Stimulated activated CD4-positive, alpha-beta T cell treated with anti-CD3 and anti-CD28 coated beads, Interleukin-15, amount 100 ng/mL, for 48 hours (primary cell): Measurements from ENCODE around the gene GNRH2.
"Not testable (repeated sequence)": the region's sequence is repeated elsewhere in the genome, so short reads cannot be mapped to it uniquely, and the experiment has no call there.

Experiments
- DNase-seq, 2 donors: peaks; one replicate each; pipeline ENCODE4 v3.0.0-alpha.2; 2020; ENCODE audit warnings: low read depth in 2 of 2

The GNRH2 gene

DNA sequence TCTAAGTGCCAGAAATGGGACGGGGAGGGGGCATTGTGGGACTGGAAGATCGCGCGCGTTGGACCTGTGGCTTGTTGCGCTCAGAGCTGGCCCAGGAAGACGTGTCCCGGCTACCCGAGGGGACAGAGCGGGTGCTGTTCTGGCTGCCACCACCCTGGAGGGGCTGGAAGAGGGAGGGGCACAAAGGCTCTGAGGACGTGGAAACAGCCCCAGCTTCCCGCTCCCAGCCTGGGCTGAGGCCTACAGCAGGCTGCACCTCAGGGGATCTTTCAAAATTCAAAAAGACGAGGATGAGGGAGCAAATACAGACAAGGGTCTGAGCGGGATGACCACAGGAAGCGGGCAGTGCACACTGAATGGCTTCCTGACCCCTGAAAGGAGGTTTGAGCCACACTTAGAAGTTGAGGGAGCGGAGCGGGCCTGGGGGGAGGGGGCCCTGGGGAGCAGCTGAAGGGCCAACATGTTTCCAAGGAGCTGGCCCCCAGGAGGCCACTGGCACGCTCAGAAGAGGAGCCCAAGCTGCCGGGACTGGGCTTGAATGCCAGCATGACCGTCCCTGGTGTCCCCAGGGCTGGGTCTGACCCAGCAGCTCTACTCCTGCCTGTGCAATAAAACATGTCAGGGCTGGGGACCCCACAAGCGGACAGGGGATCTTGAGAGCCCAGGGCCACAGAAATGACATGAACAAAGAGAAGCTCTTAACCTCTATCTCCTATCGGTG lies 29.3 kb downstream of the GNRH2 start:
- no peak for DNase-seq

DNA sequence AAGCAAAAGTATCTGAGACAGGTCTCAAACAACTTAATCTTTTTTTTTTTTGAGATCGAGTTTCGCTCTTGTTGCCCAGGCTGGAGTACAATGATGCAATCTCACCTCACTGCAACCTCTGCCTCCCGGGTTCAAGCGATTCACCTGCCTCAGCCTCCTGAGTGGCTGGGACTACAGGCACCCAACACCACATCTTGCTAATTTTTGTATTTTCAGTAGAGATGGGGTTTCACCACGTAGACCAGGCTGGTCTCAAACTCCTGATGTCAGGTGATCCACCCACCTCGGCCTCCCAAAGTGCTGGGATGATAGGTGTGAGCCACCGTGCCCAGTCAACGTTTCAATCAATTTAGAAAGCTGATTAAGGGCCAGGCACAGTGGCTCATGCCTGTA lies 29.8 kb downstream of the GNRH2 start:
- DNase-seq, result not testable (repeated sequence)

DNA sequence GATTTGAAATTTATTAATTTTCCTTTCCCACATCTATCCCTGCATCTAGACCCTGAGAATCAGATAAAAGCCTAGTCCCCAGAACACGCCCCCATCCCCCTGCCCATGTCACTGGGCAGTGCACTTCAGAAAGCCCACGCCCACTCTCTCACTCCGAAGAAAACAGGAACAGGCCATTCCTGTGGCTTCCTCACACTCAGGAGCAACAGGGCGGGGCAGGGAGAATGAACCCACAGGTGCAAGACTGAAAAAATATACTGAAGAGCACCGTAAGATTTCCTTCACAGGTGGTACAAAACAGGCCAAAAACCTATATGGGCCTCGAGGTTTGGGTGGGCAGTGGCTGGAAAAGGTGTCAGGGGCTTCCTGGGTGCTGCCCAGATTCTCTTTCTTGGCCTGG lies 31.4 kb downstream of the GNRH2 start:
- DNase-seq, result no peak

DNA sequence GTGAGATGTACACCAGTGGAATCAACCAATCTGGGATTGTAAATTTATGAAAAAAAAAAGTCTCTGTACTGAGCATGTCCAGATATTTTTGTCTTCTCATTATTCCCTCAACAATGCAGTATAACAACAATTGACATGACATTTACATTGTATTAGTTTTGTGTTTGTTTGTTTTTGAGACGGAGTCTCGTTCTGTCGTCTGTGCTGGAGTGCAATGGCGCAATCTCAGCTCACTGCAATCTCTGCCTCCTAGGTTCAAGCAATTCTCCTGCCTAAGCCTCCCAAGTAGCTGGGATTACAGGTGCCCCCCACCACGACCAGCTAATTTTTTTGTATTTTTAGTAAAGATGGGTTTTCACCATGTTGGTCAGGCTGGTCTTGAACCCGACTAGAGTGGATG lies 31.9 kb downstream of the GNRH2 start:
- DNase-seq, result not testable (repeated sequence)

DNA sequence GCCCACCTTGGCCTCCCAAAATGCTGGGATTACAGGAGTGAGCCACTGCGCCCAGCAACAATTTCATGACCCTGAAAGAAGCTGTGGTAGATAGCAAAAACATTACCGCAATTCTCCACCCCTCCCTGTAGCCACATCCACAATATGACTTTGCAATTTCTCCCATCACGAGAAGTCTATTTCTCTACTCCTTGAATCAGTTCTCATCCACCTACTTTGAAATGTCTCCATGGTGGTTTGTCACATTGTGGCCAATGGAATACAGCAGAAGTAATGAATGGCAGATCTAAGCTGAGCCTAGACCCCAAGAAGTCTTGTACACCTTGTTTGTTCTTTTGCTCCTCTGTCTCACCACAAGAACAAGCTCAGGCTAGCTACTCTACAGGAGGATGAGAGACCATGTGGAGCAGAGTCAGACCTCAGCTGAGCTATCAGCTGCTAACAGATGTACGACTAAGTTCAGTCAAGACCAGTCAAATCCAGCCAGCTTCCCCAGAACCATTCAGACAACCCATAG lies 34.3 kb downstream of the GNRH2 start:
- no peak for DNase-seq

DNA sequence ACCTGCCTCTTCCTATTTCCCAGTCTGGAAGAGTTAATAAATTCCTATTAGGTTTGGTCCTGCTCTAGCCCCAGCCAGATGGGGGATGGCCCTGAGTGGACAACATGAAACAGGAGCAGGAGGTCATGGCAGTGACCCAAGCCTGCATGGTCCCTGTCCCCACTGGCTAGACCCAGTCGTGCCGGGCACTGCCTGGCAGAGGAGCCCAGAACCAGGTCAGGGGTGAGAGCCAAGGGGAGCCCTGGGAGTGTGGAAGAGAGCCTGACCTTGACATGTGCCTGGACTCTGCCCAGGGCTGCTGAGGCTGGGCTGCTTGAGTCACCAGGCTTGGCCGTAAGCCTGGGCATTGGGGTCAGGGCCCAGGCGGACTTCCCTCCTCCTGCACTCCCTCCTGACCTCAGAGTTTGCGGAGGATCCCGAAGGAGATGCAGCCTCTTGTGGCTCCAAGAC lies 37.5 kb downstream of the GNRH2 start:
- DNase-seq, result no peak

DNA sequence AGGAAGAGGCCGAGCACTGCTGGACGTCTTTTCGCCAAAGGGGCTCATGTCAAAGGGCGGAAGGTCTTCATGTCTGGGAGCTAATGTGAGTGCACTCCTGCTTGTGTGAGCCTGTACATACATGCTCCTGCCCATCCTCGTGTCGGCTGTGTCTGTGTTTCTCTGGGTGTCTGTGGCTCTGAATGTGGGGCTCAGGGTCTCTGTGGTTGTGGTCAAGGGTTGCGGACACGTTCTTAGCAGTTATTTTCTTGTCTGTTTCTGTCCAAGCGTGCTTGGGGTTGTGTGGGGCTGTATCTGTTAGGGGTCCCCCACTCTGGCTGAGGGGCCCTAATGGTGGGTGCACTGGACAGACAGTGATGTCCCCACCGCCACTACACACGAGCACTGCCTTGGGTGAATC lies 38.2 kb downstream of the GNRH2 start:
- DNase-seq, result no peak

DNA sequence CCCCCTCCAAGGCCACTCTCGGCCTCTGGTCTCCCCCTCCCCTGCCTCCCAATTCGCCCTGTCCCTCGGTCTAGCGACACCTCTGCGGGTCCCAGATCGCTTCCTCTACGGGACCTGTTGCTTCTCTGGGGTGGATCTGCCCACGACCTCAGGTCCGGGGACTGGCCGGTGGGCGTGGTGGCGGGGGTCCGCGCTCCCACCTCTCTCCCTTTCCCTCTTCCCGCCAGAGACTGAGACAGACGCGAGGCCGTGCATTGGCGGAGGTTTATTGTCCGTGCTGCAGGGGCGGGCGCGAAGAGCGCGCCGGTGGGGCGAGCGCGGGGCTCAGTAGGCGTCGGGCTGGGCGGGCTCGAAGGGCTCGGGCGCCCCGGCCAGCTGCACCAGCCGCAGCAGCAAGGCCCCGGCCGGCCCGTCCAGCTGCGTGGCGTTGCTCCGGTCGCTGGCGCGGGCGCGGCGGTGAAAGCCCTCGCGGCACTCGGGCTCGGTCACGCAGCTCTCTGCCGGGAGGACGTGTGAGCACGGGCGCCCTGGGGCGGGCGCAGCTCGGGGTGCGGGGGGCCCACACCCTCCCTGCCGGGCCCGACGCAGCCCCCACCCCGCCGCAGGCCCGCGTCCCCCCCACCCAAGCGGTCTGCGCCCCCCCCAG lies 39.0 kb downstream of the GNRH2 start:
- no peak for DNase-seq

DNA sequence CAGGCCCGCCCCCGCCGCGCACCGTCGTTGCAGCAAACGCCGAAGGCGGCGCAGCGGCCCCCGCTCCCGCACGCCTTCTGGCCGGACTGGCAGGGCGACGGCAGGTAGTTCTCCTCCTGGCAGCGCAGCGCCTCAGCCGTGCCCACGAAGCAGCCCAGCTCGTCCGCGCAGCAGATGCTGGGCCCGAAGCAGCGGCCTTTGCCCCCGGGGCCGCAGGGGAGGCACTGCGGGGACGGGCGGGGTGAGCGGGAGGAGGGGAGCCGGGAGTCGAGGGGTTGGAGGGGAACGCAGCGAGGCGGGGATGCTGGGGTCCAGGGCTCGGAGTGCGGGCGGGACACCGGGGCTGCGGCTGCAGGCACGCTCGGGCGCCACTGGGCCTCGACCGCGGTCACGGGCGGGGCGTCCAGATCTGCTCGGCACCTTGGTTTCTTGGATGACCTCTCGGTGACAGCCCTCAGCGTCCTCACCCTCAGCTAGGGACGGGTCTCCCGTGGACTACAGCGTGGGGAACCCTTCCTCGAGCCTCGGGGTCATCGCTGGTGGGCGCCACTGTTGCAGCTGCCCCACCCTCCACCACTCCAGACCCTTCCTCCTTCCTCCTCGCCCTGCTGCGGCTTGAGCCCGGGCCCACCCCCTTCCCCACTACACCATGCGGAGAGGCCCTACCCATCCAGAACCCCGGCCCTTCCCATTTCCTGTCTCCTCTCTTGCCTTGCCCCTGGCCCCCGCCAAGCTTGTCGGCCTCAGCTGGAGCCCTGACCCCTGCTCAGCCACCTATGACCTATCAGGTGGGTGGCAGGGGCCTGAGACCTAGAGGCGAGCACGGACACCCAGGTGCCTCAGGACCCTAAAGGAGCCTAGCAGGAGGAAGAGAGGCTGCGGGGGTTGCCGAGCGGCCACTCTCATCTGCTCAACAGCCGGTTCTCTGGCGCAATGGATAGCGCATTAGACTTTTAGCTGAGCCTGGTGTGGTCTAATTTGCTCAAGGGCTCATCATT lies 39.8 kb downstream of the GNRH2 start:
- no peak for DNase-seq

DNA sequence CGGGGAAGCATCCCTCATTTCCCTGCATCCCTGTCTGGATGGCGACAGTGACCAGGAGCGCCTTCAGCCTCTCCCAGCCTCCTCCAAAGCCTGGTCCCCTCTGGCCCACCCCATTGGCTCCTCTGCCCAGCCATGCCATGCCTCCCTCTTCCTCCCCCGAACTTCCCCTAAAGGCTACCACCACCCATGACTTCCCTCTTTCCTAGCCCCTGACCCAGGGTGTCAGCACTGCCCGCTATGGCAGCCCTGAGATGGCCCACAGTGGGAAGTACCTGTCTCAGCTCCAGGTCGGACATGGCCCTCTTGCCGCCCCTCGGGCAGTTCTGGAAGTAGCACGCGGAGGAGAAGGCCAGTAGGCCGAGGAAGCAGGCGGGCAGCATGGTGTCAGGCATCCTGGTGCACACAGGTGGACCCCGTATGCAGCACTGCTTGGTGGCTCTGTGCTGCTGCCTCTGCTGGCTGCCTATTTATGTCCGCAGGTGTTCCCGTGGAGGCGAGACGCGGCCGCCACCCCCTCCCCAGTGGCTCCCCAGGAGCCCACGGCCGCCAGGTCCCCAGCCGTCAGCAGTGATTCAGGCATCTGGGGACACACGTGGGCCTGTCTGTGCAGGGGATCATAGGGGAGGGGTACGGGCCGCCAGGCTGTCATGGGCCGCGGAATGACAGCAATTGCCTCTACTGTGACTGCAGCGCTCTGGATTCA lies 41.0 kb downstream of the GNRH2 start, which contains the start of gene AVP:
AVP (minus strand) TSS at position 442 of the 703 bp plus-strand sequence; CDS start at position 392, 50 bp downstream.
- DNase-seq, result no peak

DNA sequence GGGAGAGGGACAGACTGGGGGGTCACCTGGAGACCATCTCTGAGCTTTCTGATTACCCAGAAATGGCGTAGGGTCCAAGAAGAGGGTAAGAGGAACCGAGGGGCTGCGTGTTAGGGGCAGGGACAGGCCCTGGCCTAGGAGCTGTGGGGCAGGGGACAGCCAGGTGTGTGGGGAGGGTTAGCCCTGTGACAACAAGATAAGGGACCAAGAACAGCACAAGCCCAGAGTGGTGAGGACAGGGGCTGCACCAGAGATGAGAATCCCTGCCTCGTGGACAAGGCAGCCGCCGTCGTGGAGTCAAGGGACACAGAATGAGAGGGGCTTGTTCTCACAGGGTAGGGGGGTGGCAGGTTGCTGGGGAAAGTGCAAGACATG lies 41.6 kb downstream of the GNRH2 start:
- DNase-seq, result no peak

DNA sequence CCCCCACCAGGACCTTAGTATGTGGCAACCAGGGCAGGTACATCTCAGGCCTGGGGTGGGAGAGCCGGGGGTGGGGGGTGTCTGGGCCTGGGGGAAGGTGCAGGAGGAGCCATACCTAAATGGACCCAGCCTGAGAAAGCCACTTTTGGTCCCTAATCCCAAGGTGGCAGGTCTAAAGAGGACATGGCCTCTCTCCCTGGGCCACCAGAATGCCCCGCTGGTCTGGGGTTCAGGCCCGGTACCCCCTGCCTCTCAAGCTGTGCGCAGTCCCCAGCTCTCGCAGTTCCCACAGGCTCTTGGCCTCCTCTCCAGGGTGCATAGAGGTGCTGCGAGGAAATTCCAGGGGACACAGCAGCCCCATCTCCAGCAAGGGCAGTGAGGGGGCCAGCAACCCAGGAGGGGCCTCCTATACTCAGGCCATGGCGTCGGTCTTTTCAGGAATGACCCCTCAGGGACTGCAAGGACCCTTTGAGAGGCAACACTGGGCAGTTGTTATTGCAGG lies 42.2 kb downstream of the GNRH2 start:
- DNase-seq, result no peak

DNA sequence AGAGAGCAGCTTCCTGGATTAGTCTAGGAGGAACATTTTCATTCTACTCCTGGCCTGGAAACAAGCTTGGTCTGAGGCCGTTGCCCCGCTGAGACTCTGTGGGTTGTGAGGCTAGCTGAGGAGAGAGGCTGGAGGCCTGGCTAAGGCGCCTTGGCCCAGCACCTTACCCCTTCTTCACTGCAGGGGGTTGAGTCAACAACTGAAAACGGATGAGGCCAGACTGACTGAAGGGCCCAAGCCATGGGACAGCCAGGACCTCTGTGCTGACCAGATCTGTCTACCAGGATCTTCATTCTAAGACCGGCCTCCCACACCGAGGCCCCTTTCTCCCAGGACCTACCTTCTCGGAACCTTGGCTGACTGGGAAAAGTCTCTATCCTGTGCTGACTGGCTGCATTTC lies 44.6 kb downstream of the GNRH2 start:
- no peak for DNase-seq

DNA sequence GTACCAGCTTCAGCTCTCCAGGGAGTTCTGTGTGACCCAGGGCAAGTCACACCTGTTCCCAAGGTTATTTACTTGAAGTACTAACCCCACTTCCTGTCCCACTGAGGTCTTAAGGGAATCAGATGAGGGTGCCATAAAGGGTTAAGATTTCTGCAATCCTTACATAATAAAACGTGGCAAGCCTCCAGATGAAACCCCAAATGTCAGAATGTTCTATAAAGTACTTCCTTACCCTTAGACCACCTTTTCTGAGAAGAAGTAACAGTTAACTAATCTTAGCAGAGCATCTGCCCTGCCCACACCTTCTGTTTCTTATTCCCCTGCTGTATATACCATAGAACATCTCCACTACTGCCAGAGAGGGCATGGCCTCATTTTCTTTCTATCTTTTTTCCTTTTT lies 47.1 kb downstream of the GNRH2 start:
- DNase-seq, result no peak

DNA sequence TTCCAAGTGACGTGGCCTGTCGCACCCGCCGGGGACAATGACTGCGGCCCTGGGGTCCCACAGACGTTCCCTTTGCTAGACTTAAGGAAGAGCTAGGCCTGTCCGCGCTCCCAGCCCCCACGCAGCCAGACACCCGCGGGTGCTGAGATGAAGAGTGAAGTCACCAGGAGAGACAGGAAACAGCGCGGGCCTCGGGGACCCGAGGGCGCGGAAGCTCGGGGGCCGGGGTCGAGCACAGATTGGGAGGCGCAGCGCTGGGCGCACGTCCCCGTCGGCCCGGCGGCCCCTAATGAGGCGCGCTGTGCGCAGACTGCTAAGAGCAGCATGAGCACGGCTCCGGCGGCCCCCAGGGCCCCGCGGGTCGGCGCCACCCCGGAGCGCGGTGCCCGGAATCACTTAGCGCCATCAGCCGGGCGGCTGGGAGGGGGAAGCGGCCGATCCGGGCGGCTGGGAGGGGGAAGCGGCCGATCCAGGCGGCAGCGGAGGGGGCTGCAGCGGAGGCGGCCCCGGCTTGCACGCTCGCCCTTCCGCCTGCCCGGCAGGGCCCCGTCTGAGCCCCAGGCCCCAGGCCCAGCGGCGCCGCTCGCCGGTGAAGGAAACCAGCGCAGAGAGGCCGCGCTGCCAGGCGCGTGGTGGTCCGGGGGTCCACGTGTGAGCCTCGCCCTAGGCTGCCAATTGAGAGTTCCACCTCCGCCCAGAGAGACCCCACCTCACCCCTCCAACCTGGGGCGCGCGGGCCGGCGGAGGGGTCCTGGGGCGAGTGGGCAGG lies 49.4 kb downstream of the GNRH2 start:
- no peak for DNase-seq

DNA sequence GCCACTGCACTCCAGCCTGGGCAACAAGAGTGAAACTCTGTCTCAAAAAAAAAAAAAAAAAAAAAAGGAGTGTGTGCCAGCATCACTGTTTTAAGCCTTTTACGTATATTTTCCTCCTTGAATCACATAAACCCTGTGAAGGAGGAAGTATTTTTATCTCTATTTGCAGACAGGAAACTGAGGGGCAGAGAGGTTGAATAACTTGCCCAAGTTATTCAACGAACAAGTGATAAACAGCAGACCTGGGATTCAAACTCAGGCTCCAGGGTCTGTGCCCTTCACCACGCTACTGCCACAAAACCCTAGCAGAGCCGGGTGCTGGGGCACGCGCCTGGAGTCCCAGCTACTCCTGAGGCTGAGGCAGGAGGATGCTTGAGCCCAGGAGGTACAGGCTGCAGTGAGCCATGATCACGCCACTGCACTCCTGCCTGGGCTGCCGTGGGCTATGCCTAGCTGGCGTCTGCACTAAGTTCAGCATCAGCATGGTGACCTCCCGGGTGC lies 50.5 kb downstream of the GNRH2 start:
- no peak for DNase-seq

DNA sequence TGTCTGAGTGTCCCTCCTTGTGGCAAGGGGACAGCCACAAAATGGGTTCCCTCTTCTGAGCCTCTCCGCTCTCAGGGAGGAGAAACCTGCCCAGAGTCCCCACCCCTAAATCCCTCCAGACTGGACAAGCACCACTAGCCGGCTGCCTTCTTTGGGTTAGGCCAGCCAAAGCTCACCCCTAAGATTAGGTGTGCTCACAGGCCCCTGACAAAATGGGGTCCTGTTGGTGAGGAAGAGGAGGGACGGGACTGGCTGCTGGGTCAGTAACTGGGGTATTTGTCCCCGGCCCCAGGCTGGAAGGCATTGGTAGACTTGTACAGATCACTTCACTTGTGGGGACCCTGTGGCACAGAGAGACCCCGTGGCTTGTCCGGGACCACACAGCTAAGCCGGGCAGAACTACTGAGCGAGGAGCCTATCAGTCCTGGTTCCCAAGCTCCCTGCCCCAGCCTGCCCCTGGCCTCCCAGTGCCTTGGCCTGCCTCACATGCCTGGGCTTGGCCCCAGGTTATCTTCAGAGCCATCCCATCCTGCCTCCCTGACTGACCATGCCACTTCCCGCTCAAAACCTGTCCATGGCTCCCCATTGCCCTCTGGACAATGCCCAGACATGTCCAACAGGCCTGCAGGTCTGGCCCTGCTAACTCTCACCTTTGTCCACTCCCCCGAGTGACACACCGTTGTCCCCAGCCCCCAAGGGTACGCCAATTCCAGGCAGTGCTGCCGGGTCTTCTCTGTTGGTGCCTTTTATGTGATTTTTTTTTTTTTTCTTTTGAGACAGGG lies 51.6 kb downstream of the GNRH2 start:
- DNase-seq, result no peak
